Stimulated activated CD8-positive, alpha-beta memory T cell treated with anti-CD3 and anti-CD28 coated beads, Interleukin-12 subunit alpha, Interleukin-12 subunit beta, amount 100 ng/mL, for 24 hours (primary cell): Measurements from ENCODE around the gene NCF1.
"Not testable (repeated sequence)": the region's sequence is repeated elsewhere in the genome, so short reads cannot be mapped to it uniquely, and the experiment has no call there.

Experiments used
- DNase-seq: peaks from one replicate; pipeline ENCODE4 v3.0.0-alpha.2; 2020; ENCODE audit errors: extremely low read depth

Gene NCF1

DNA sequence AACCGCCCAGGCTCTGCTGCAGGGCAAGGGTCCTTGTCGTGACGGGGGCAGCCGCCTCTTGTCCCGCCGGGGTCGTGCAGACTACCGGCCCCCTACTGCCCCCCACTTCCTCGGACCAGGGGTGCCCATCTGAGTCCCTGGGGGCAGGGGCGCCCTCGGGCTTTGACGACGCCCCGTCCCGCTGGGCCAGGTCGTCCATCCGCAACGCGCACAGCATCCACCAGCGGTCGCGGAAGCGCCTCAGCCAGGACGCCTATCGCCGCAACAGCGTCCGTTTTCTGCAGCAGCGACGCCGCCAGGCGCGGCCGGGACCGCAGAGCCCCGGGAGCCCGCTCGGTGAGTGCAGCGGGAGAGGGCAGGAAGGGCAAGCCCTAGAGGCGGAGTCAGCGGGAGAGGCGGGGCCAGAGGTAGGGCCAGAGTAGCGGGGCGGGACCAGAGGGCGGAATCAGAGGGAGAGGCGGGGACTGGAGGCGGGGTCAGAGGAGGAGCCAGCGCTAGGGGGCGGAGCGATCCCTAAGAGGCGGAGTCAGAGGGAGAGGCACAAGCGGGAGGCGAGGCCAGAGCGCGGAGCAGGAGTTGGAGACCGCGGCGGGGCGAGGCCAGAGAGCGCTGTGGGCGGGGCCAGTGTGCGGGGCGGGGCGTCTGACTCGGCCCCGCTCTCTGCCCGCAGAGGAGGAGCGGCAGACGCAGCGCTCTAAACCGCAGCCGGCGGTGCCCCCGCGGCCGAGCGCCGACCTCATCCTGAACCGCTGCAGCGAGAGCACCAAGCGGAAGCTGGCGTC is 14.7 kb downstream of the NCF1 start:
- DNase-seq, result peak; percentile 76

DNA sequence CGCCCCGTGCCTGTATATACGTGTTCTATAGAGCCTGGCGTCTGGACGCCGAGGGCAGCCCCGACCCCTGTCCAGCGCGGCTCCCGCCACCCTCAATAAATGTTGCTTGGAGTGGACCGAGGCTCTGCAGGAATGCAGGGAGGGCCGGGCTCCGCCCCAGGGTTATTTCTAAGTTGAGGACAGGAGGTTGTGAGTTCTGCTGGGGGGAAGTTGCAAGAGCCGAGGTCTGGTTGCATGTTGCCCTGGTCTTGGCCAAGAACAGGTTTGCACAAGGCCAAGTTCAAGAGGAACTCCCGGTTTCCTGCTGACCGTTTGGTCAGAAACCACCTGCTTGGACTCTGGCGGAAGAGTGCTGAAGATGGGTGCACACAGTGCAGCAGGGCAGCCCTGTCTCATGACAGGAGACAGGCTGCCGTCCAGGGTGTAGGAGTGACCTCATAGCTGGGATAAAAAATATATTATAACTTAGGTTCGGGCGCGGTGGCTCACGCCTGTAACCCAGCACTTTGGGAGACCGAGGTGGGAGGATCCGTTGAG is 15.5 kb downstream of the NCF1 start:
- DNase-seq, result not testable (repeated sequence)

DNA sequence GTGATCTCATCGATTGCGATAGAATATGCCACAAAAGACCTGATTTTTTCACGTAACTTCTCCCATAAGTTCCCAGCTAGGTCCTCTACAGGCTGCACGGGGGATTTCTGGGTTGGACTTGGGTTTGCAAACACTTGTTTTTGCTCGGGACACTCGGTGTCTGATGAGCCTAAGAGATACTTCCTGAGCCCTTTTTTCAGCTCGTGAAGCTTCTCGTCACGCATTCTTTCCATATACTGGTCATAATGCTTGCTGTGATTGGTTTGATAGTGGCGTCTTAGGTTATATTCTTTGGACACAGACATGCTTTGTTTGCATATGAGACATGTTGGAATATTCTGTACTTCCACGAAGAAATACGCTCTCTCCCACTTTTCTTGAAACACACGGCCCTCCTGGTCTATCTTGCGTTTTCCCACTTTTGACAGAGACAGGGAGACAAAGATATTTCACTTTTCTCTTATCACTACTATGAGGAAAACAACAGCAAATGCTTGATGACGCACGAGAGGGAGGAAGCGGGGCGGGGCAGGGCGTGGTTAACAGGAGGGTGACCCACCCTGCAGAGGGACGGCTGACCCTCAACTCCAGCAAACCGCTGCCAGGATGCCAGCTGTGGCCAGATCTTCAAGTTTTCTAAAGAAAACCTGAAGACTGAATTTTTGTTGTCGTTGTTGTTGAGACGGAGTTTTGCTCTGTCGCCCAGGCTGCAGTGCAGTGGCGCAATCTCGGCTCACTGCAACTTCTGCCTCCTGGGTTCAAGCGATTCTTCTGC is 24.2 kb downstream of the NCF1 start:
- DNase-seq, result not testable (repeated sequence)

DNA sequence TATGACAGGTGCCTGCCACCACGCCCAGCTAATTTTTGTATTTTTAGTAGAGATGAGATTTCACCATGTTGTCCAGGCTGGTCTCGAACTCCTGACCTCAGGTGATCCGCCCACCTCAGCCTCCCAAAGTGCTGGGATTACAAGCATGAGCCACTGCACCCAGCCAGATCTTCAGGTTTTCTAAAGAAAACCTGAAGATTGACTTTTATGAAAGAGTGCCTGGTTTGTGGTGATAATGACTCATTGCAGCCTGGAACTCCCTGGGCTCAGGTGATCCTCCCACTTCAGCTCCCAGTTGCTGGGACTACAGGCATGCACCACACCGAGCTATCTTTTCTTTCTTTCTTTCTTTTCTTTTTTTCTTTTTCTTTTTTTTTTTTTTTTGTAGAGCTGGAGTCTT is 24.8 kb downstream of the NCF1 start:
- DNase-seq, result not testable (repeated sequence)

DNA sequence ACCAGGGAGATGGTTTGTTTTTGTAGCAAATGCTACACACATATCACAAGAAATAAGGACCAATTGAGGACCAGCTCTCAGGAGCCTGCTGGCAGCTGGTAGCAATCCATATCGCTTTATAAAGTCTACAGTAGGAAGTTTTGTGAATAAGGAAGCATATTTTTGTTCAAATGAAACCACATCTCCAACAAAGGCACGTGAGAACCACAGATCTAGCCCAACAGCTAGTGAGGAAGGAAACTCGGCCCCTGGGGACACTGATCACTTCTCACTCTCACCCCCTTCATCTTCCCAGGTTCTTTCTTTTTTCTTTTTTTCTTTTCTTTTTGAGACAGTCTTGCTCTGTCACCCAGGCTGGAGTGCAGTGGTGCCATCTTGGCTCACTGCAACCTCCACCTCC is 42.1 kb downstream of the NCF1 start:
- not testable (repeated sequence) for DNase-seq

DNA sequence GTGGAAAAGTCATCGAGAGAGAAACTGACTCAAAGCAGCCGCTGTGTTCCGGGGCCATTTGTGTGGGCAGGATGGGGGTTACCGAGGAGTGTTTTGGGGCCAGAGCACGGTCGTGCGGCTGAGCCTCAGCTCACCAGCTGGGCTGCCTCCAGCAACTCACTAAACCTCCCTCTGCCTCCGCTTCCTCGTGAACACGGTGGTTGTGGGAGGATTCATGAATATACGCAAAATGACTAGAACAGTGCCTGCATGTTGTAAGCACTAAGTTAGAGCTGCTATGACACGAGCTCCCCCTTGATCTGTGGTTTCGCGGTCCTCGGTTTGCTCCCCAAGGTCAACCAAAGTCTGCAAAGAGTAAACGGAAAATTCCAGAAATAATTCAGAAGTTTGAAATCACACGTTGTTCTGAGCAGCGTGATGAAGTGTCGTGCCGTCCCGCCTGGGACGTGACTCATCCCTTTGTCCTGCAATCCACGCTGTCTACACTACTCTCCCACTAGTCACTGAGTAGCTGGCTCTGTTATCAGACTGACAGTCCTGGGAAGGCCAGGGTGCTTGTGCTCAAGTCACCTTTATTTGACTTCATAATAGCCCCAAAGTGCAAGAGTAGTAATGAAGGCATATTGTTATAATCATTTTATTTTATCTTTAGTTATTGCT is 46.5 kb downstream of the NCF1 start:
- not testable (repeated sequence) for DNase-seq

DNA sequence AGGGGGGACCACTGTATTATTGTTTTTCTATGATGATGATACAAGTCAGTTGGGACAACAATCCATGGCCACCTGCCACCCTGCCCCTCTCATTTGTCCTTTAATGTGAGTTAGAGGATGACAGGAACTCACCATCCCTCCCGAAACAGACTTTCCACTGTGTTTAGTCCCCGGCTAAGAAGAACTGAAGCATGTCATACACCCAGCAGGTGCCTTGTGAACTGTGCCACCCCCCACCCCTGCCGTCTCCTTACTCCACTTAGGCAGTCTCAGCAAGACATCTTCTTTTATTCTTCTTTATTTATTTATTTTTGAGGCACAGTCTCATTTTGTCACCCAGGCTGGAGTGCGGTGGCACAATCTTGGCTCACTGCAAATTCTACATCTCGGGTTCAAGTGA is 47.4 kb downstream of the NCF1 start:
- not testable (repeated sequence) for DNase-seq

DNA sequence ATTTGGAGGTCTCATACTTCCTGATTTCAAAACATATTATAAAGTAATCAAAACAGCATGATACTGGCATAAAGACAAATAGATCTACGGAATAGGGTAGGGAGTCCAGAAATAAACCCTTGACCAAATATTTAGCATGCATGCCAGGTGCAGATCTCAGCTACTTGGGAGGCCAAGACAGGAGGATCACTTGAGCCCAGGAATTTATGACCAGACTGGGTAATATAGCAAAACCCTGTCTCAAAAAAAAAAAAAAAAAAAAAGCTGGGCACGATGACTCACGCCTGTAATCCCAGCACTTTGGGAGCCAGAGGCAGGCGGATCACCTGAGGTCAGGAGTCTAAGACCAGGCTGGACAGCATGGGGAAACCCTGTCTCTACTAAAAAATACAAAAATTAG is 56.1 kb downstream of the NCF1 start:
- DNase-seq, result not testable (repeated sequence)

DNA sequence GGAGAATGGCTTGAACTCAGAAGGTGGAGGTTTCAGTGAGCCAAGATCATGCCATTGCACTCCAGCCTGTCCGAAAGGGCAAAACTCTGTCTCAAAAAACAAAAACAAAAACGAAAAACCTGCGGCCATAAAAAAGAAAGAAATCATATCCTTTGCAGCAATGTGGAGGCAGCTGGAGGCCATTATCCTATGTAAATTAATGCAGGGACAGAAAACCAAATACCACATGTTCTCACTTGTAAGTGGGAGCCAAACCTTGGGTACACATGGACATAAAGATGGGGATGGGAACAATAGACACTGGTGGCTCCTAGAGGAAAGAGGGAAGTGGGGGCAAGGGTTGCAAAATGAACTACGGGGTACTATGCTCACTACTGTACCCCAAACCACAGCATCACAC is 56.6 kb downstream of the NCF1 start:
- not testable (repeated sequence) for DNase-seq
